ENCODE data around the gene MPV17L. TPM values are rescaled to one million over a fixed set of nuclear protein-coding genes. Genes with fewer than 3 reads are reported as not detected.
"Not testable (repeated sequence)": the region's sequence is repeated elsewhere in the genome, so short reads cannot be mapped to it uniquely, and the experiment has no call there.

Gene MPV17L
- total RNA-seq, 1 experiment from 2014 or later, result 11.5 TPM

- no peaks in the 10 kb centered on the region for H3K9me3 Mint-ChIP-seq (ENCODE audit: low read depth, unreplicated experiment)
- peaks cover 7% of the 10 kb centered on the region for H3K4me1 Mint-ChIP-seq (ENCODE audit: low read depth, unreplicated experiment)
- H3K36me3 Mint-ChIP-seq (ENCODE audit: insufficient read depth, unreplicated experiment), result peaks cover 12% of the 10 kb centered on the region
- intact Hi-C loops (cut with micrococcal nuclease; ENCODE audit: unreplicated experiment), result no loop called here
- CTCF ChIA-PET, result no interaction called here
- peaks cover 38% of the 10 kb centered on the region for H3K27me3 Mint-ChIP-seq (ENCODE audit: unreplicated experiment)
- no peak overlapping the region for H3K27ac Mint-ChIP-seq (ENCODE audit: unreplicated experiment)
- peak overlapping the region; percentile 78 for H3K4me3 Mint-ChIP-seq (ENCODE audit: low read depth, unreplicated experiment)
- no peak for TF ChIP-seq CTCF (IDR thresholded peaks at IDR 0.05; ENCODE audit: unreplicated experiment)
- no TSS peak for BruUV-seq (replicated peaks)
- DNase-seq, result no peak
These were observed 39.8 kb downstream of the MPV17L start for GRCh38 chr16:15435216-15435864.

GRCh38 chr16:15439102-15439501 lies 43.5 kb downstream of the MPV17L start:
- BruUV-seq (replicated peaks), result no TSS peak
- CTCF ChIA-PET, result interaction anchor here (1.7 kb wide), 1 partner anchor 12 kb away, joined by 4 read pairs; no protein-coding TSS in a partner anchor
- no peak for TF ChIP-seq CTCF (IDR thresholded peaks at IDR 0.05; ENCODE audit: unreplicated experiment)
- DNase-seq, result no peak
- Mint-ChIP-seq H3K27ac (ENCODE audit: unreplicated experiment) (no peak overlapping the region), H3K9me3 (ENCODE audit: low read depth, unreplicated experiment) (no peaks in the 10 kb centered on the region), H3K4me1 (ENCODE audit: low read depth, unreplicated experiment) (peaks cover 33% of the 10 kb centered on the region), H3K4me3 (ENCODE audit: low read depth, unreplicated experiment) (no peak overlapping the region), H3K36me3 (ENCODE audit: insufficient read depth, unreplicated experiment) (peaks cover 11% of the 10 kb centered on the region), H3K27me3 (ENCODE audit: unreplicated experiment) (peaks cover 23% of the 10 kb centered on the region)
- intact Hi-C loops (cut with micrococcal nuclease; ENCODE audit: unreplicated experiment), result no loop called here

GRCh38 chr16:15439521-15439920 lies 44.0 kb downstream of the MPV17L start:
- DNase-seq, result no peak
- Mint-ChIP-seq H3K27ac (ENCODE audit: unreplicated experiment) (no peak overlapping the region), H3K27me3 (ENCODE audit: unreplicated experiment) (peaks cover 19% of the 10 kb centered on the region), H3K4me3 (ENCODE audit: low read depth, unreplicated experiment) (no peak overlapping the region), H3K9me3 (ENCODE audit: low read depth, unreplicated experiment) (no peaks in the 10 kb centered on the region), H3K4me1 (ENCODE audit: low read depth, unreplicated experiment) (peaks cover 33% of the 10 kb centered on the region), H3K36me3 (ENCODE audit: insufficient read depth, unreplicated experiment) (peaks cover 6% of the 10 kb centered on the region)
- intact Hi-C loops (cut with micrococcal nuclease; ENCODE audit: unreplicated experiment), result no loop called here
- no TSS peak for BruUV-seq (replicated peaks)
- CTCF ChIA-PET, result interaction anchor here (1.7 kb wide), 1 partner anchor 12 kb away, joined by 4 read pairs; no protein-coding TSS in a partner anchor
- TF ChIP-seq CTCF (IDR thresholded peaks at IDR 0.05; ENCODE audit: unreplicated experiment), result no peak

GRCh38 chr16:15440852-15441251 lies 45.3 kb downstream of the MPV17L start:
- CTCF ChIA-PET, result no interaction called here
- no peak for DNase-seq
- intact Hi-C loops (cut with micrococcal nuclease; ENCODE audit: unreplicated experiment), result loop anchor here (10.0 kb wide), 1 partner anchor 204 kb away; the partner anchor contains the start of gene MARF1
- no peak for TF ChIP-seq CTCF (IDR thresholded peaks at IDR 0.05; ENCODE audit: unreplicated experiment)
- Mint-ChIP-seq H3K27me3 (ENCODE audit: unreplicated experiment) (peaks cover 6% of the 10 kb centered on the region), H3K36me3 (ENCODE audit: insufficient read depth, unreplicated experiment) (no peaks in the 10 kb centered on the region), H3K27ac (ENCODE audit: unreplicated experiment) (peak overlapping the region; percentile 17), H3K4me1 (ENCODE audit: low read depth, unreplicated experiment) (peaks cover 33% of the 10 kb centered on the region), H3K9me3 (ENCODE audit: low read depth, unreplicated experiment) (no peaks in the 10 kb centered on the region), H3K4me3 (ENCODE audit: low read depth, unreplicated experiment) (no peak overlapping the region)
- no TSS peak for BruUV-seq (replicated peaks)

GRCh38 chr16:15442140-15442539 lies 46.6 kb downstream of the MPV17L start:
- DNase-seq, result not testable (repeated sequence)

More at GRCh38 chr16:15442140-15442539, 46.6 kb downstream of the MPV17L start:
- H3K4me3 Mint-ChIP-seq (ENCODE audit: low read depth, unreplicated experiment); H3K9me3 Mint-ChIP-seq (ENCODE audit: low read depth, unreplicated experiment); BruUV-seq (replicated peaks); H3K27ac Mint-ChIP-seq (ENCODE audit: unreplicated experiment); H3K27me3 Mint-ChIP-seq (ENCODE audit: unreplicated experiment); H3K36me3 Mint-ChIP-seq (ENCODE audit: insufficient read depth, unreplicated experiment): not testable (repeated sequence)
- intact Hi-C loops (cut with micrococcal nuclease; ENCODE audit: unreplicated experiment), result loop anchor here (10.0 kb wide), 1 partner anchor 203 kb away; the partner anchor contains the start of gene MARF1
- CTCF ChIA-PET, result interaction anchor here (1.1 kb wide), 1 partner anchor 15 kb away, joined by 5 read pairs; no protein-coding TSS in a partner anchor
- peaks cover 33% of the 10 kb centered on the region for H3K4me1 Mint-ChIP-seq (ENCODE audit: low read depth, unreplicated experiment)

Data from Calu3 (cell line).